Inferior parietal cortex (tissue), 1 donor: Measurements from ENCODE around the gene OR13C3.
"Not testable (repeated sequence)": the region's sequence is repeated elsewhere in the genome, so short reads cannot be mapped to it uniquely, and the experiment has no call there.

Experiments
- DNase-seq: peaks from one replicate; pipeline ENCODE4 v3.0.0-alpha.2; 2016; ENCODE audit errors: extremely low spot score

The OR13C3 gene

GRCh38 chr9:104536756-104537155 lies at the start of gene OR13C3:
TSS of gene OR13C3 (minus strand) at chr9:104536856. CDS start at chr9:104536723, 133 bp downstream.
- no peak for DNase-seq

DNA sequence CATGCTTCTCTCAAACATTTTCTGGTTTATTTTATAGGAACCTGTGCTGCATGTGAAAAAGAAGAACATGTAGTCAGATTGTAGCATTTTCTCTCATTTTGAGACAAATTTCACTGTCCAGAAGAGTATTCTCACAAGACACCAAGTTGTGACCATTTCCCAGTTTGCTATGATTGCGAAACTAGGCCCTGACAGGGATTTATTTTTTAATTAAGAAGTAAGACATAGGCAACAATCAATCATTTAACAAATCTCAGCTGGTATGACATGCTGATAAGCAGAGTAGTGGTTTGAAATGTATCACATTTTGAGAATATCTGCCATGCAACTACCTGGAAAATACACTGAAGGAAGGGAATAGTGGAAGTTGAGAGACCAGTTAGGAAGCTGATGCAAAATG lies 43.9 kb upstream of the OR13C3 start:
- DNase-seq = no peak

DNA sequence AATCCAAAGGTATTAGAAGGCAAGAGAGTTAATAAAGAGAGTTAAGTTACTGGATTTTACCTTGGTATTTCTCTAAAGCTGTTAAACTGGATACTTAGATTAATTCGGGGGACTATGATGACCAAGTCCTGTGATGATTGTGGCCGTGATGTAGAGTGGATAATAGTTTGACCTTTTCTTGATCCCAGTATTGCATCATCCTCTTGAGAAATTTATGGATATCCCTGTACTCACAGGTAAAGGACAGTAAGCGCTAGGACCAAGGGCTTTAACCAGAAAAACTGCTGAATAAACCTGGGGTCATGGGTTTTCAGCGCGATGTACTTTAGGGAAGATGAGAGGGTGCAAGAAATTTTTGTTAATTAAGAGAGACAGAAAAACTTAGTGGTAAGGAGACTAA lies 40.6 kb upstream of the OR13C3 start:
- DNase-seq = no peak

DNA sequence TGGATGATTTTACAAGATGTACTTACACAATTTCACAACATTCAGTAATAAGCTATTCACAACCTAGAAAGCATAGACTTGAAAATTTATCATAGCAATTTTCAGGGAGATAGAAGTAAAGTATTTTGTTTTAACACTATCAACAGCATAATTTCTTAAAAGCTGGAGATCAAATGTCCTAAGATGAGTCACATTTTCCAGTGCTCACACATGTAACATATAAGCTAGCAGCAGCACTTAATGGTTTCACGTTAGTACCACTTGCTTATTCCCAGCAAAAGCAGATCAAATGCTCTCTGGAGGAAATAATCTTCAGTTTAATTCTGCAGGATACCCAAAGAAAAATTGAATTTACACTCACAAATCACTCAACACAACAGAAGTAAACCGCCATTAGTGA lies 38.8 kb upstream of the OR13C3 start:
- DNase-seq = no peak

GRCh38 chr9:104572612-104573011 lies 36.0 kb upstream of the OR13C3 start:
- no peak for DNase-seq

GRCh38 chr9:104568868-104569267 lies 32.2 kb upstream of the OR13C3 start, which contains the start of gene OR13C8:
TSS of gene OR13C8 (plus strand) at chr9:104569168. CDS start at chr9:104569168, 0 bp downstream.
- no peak for DNase-seq

DNA sequence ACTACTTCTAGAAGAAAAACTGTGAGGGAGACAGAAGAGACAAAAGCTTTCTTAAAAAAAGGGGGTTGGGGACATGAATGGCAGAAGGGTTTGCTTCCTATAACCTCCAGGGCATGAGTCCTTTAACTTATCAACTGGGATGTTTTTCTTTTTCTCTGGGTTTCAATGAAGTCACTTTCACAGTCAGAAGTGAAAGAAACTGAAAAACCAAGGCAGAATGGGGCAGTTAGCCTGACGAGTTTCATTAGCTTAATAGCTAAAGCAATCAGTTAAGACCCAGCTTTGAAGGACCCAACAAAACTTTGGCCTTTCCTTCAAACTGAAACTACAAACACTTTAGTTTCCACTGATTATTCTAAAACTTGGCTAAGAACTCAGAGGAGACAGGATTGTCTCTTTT lies 27.7 kb upstream of the OR13C3 start:
- DNase-seq = no peak

DNA sequence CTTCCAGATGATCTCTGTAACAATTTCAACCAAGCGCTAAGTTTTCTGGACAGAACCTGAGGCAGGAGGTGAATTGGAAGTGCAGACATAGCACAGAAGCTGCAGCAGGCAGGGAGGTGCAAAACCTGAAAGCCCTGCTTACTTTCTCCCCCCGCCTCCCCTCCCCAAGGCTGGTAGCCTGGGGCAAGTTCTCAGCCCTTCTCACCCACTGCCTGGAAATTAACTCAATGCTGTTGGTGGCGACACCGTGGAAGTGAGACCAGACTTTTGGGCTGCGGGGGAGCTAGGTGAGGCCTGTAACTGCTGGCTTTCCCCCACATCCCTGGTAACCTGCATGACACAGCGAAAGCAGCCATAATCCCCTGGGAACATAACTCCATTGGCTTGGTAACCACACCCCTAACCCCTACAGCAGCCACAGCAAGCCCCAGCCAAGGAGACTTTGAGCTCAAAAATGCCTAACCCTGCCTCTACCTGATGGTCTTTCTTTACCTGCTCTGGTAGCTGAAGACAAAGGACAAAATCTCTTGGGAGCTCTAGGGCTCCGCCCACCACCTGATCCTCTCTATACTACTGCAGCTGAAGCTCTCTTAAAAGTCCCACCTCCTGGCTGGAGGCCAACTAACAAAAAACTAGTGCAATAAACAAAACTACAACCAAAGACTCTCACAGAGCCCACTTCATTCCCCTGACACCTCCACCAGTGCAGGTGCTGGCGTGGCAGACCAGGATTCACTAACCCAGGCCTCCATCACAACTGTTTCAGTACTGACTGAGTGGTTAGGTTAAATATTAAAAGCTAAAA lies 20.4 kb upstream of the OR13C3 start:
- no peak for DNase-seq

- no peak for DNase-seq
Observed at GRCh38 chr9:104555521-104555920, 18.9 kb upstream of the OR13C3 start.

DNA sequence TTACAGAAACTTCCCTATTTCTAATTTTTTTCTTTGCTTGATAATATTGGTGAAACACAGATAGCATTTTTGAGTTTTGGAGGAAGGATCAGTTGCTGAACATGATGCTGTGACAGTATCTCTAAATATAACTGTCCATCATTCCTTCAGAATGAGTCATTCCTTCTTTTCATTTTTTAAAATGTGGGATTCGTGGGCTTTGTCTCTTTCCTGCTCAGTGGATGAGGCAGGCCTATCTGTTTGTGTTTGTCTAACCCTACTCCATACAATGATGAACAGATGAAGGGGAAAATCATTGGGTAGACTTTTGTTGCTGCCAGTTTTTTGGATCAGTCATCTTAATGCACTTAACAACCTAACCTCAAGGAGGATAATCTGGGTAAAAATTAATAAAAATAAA lies 16.6 kb upstream of the OR13C3 start:
- no peak for DNase-seq

GRCh38 chr9:104544644-104545043 lies 8.0 kb upstream of the OR13C3 start:
- DNase-seq = no peak

- no peak for DNase-seq
Observed at GRCh38 chr9:104539275-104539674, 2.6 kb upstream of the OR13C3 start.

- no peak for DNase-seq
Observed at GRCh38 chr9:104527109-104527508, 9.5 kb downstream of the OR13C3 start, which contains the start of gene OR13C4. TSS of gene OR13C4 (minus strand) at chr9:104527209. CDS start at chr9:104527209, 0 bp downstream.

DNA sequence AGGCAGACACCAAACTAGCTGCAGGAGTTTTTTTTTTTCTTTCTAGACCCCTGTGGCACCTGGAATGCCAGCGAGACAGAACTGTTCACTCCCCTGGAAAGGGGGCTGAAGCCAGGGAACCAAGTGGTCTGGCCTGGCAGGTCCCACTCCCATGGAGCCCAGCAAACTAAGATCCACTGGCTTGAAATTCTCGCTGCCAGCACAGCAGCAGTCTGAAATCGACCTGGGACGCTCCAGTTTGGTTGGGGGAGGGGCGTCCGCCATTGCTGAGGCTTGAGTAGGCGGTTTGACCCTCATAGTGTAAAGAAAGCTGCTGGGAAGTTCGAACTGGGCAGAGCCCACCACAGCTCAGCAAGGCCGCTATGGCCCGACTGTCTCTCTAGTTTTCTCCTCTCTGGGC lies 16.4 kb downstream of the OR13C3 start:
- DNase-seq = not testable (repeated sequence)

DNA sequence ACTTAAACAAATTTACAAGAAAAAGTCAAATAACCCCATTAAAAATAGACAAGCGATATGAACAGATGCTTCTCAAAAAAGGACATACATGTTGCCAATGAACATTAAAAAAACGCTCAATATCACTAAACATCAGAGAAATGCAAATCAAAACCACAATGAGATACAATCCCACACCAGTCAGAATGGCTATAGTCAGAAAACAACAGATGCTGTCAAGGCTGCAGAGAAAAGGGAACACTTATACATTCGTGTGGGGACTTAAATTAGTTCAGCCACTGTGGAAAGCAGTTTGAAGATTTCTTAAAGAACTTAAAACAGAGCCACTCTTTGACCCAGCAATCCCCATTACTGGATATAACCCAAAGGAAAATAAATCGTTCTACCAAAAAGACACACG lies 21.8 kb downstream of the OR13C3 start:
- DNase-seq = no peak

DNA sequence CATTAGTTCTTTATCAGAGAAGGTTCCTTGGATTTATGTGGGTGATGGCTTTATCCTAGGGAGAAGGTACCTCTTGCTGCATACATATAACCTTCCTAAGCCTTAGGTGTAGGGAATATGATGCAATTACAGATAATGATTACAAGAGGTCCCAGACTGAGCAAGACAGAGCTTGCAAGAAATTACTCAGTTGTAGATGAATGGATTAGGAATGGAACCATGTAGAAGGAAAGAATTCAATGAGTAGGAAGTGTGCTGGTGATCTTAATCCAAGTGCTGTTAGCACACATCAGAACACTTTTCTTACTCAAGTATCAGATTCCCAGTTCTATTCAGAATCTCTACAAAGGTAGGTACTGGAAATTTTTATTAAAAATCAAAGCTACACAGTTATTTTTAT lies 30.1 kb downstream of the OR13C3 start:
- DNase-seq = no peak

DNA sequence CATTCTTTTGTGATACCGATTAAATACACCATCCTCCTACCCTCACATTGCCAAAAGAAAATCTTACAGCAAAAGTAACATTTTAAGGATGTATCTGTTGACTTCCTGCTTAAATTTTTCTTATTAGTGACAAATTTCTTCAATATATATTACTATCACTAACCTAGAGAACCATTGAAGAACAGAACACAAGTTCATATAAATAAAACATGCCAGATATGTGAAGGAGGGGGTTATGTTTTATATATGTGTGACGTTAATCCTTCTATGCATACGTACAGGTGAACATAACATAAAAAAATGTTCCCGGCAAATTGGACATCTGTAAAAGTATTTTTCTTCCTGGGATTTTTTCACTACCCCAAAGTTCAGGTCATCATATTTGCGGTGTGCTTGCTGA lies 32.7 kb downstream of the OR13C3 start, which contains the start of gene OR13F1:
Gene OR13F1 (plus strand): TSS at position 301 of the 400 bp plus-strand sequence. CDS start 0 bp downstream, at position 301.
- no peak for DNase-seq

GRCh38 chr9:104503440-104503839 lies 33.2 kb downstream of the OR13C3 start:
- no peak for DNase-seq

DNA sequence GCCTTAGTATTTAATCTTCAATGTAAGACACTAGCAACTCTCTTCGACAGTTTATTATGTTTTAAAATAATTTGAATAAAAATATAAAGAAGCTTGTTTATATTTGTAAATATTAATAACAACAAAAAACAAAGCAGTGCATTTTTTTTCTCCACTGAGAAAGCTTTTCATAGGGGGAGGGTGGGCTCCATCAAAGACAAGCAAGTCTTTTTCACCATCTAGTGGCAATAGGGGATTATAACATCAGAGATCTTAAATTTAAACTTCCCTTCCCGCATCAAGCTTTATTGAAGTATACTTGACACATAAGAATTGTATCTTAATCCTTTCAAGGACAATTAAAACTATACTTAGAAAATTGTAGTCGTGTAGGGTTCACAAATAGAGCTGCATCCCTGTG lies 41.8 kb downstream of the OR13C3 start:
- peak; percentile 9 for DNase-seq
